ENCODE results near the gene KRTAP12-3.
"Not testable (repeated sequence)": the region's sequence is repeated elsewhere in the genome, so short reads cannot be mapped to it uniquely, and the experiment has no call there.

Gene KRTAP12-3, protein sequence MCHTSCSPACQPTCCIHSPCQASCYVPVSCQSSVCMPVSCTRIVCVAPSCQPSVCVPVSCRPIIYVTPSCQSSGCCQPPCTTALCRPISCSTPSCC

DNA sequence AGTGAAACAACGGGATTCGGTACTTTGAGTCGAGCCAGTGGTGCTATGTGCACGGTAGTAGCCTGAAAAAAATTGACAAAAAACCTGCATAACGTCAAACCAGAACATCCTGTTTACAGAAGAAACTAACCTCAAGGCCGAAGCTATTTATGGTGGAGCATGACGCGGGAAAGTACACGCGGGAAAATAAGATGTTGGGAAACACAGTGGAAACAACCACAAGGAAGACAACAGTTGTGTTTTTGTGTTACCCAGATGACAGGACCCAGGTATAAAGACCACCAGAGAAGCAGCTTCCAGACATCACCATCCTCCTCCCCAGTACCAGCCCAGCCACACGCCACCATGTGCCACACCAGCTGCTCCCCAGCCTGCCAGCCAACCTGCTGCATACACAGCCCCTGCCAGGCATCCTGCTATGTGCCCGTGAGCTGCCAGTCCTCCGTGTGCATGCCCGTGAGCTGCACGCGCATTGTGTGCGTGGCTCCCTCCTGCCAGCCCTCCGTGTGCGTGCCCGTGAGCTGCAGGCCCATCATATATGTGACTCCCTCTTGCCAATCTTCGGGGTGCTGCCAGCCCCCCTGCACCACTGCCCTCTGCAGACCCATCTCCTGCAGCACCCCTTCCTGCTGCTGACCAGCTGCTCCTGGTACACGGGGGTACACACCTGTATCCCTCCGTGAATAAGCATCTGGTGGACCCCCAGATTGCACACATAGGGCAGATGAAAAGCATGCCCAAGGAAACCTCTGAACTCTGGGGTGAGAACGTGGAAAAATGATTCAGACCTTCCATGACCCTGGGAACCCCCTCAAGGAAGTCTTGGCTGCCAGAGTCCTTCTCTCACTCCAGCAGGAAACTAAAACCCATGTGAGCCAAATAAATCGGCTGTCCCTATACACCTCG lies at the start of gene KRTAP12-3:
Gene KRTAP12-3 (plus strand): TSS at position 298 of the 906 bp plus-strand sequence. CDS start 48 bp downstream, at position 346.
- H3K4me3 ChIP-seq (ENCODE audit: low read depth, low read length) = no peak within 1 kb of the TSS

DNA sequence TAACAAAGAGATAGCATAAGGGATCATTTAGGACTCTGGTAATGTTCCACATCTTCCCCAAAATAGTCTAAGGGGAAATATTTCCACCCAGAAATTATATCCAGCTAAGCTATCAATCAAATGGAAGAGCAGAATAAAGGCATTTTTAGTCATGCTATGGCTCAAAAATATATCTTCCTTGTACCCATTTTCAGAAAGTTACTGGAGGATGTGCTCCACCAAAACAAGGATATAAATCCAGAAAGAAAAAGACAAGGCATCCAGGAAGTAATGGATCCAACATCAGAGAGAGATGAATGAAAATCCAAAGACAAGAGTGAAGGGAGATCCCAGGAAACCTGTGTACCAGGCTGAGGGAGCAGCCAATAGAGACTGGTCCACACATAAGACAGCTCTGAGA lies 48.5 kb upstream of the KRTAP12-3 start:
- no peak for DNase-seq (ENCODE audit: low read depth)
- TF ChIP-seq, protein P1, sequence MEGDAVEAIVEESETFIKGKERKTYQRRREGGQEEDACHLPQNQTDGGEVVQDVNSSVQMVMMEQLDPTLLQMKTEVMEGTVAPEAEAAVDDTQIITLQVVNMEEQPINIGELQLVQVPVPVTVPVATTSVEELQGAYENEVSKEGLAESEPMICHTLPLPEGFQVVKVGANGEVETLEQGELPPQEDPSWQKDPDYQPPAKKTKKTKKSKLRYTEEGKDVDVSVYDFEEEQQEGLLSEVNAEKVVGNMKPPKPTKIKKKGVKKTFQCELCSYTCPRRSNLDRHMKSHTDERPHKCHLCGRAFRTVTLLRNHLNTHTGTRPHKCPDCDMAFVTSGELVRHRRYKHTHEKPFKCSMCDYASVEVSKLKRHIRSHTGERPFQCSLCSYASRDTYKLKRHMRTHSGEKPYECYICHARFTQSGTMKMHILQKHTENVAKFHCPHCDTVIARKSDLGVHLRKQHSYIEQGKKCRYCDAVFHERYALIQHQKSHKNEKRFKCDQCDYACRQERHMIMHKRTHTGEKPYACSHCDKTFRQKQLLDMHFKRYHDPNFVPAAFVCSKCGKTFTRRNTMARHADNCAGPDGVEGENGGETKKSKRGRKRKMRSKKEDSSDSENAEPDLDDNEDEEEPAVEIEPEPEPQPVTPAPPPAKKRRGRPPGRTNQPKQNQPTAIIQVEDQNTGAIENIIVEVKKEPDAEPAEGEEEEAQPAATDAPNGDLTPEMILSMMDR (IDR thresholded peaks at IDR 0.05; ENCODE audit: low read depth, low read length, missing control alignments) = no peak
- H3K4me3 ChIP-seq (ENCODE audit: low read depth, low read length) = no peak overlapping the region

More for the DNA sequence above, at the start of gene KRTAP12-3:
- DNase-seq (ENCODE audit: low read depth) = no peak
- TF ChIP-seq, protein P1 (IDR thresholded peaks at IDR 0.05; ENCODE audit: low read depth, low read length, missing control alignments) = no peak

DNA sequence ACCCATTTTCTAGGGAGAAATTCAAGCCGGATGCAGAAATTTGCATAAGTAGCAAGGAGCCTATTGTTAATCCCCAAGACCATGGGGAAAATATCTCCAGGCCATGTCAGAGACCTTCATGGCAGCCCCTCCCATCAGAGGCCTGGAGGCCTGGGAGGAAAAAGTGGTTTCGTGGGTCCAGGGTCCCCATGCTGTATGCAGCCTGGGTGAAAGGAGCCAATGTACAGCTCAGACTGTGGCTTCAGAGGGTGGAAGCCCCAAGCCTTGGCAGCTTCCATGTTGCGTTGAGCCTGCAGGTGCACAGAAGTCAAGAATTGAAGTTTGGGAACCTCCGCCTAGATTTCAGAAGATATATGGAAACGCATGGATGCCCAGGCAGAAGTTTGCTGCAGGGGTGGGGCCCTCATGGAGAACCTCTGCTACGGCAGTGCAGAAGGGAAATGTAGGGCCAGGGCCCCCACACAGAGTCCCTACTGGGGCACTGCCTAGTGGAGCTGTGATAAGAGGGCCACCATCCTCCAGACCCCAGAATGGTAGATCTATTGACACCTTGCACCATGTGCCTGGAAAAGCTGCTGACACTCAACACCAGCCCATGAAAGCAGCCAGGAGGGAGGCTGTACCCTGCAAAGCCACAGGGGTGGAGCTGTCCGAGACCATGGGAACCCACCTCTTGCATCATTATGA lies 47.4 kb upstream of the KRTAP12-3 start:
- DNase-seq (ENCODE audit: low read depth); H3K4me3 ChIP-seq (ENCODE audit: low read depth, low read length): not testable (repeated sequence)

DNA sequence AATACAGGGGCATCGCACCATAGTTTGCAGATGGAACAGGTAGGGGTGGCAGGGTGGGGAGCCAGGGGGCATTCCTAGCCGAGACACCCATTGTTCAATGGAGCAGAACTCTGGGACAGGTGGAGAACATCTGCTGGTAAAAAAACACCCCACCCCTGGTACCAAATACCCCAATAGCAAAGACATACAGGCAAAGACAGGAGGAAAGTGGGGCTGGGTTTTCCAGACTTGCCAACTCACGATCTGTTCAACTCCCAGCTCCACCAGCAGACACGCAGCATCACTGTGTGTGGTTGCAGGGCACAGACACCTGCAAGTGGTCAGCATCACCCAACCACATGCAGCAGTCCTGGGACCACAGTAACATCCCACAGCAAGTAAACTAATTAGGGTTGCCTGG lies 46.2 kb upstream of the KRTAP12-3 start:
- DNase-seq (ENCODE audit: low read depth) = no peak
- H3K4me3 ChIP-seq (ENCODE audit: low read depth, low read length) = no peak overlapping the region
- TF ChIP-seq, protein P1 (IDR thresholded peaks at IDR 0.05; ENCODE audit: low read depth, low read length, missing control alignments) = no peak

DNA sequence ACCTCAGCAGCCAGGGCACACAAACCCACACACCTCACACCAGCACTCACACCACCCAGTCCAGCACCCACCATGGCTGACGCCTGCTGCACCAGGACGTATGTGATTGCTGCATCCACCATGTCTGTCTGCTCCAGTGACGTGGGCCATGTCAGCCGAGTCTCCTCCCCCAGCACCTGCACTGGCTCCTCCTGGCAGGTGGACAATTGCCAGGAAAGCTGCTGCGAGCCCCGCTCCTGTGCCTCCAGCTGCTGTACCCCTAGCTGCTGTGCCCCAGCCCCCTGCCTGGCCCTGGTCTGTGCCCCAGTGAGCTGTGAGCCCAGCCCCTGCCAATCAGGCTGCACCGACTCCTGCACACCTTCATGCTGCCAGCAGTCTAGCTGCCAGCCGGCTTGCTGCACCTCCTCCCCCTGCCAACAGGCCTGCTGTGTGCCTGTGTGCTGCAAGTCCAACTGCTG lies 45.7 kb upstream of the KRTAP12-3 start, which contains the start of gene KRTAP10-8:
Gene KRTAP10-8 (plus strand): TSS at position 51 of the 458 bp plus-strand sequence. CDS start 22 bp downstream, at position 73.
- no peak within 1 kb of the TSS for H3K4me3 ChIP-seq (ENCODE audit: low read depth, low read length)
- DNase-seq (ENCODE audit: low read depth) = no peak
- TF ChIP-seq, protein P1 (IDR thresholded peaks at IDR 0.05; ENCODE audit: low read depth, low read length, missing control alignments) = no peak

DNA sequence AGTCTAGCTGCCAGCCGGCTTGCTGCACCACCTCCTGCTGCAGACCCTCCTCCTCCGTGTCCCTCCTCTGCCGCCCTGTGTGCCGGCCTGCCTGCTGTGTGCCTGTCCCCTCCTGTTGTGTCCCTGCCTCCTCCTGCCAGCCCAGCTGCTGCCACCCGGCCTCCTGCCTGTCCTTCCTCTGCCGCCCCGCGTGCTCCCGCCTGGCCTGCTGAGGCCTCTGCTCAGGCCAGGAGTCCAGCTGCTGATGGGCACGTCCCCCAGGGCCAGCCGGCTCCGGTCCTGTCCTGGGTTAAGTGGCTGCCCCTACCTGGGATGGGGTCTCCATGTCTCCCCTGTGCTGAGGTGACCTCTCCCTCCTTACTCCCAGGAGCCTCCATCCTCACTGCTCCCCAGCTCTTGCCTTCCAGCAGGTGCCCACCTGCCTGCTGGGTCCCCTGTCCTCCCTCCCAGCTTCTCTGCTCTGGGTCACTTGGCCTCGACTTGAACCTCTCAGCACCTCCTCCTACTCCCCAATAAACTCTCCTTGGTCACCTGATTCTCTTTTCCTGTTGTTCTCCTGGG lies 45.0 kb upstream of the KRTAP12-3 start:
- no peak overlapping the region for H3K4me3 ChIP-seq (ENCODE audit: low read depth, low read length)
- no peak for DNase-seq (ENCODE audit: low read depth)
- TF ChIP-seq, protein P1 (IDR thresholded peaks at IDR 0.05; ENCODE audit: low read depth, low read length, missing control alignments) = no peak
